ENCODE results near the gene EMILIN1. TPM values are rescaled to one million over a fixed set of nuclear protein-coding genes. Genes with fewer than 3 reads are reported as not detected.

The EMILIN1 gene
- total and polyA plus RNA-seq, 2 donors (not counting 1 experiment from before 2014, with no cell fraction given), result 0.24 to 0.52 TPM

GRCh38 chr2:27041752-27042151 is 36.7 kb upstream of the EMILIN1 start:
- ATAC-seq (ENCODE audit: low read depth) (peak; percentile 39), DNase-seq (no peak)
- peak overlapping the region in 3 of 5 experiments; percentile 10 to 51 (median 28) for H3K4me3 ChIP-seq (ENCODE audit: control extremely low read depth in 1 of 5, extremely low read depth in 1 of 5, insufficient read depth in 1 of 5, low read depth in 2 of 5, low read length in 4 of 5)
- no peak for TF ChIP-seq EZH2 (IDR thresholded peaks at IDR 0.05; ENCODE audit: borderline replicate concordance, insufficient read depth, low read depth, low read length, poor library complexity, severe bottlenecking)
- TF ChIP-seq, protein P1, sequence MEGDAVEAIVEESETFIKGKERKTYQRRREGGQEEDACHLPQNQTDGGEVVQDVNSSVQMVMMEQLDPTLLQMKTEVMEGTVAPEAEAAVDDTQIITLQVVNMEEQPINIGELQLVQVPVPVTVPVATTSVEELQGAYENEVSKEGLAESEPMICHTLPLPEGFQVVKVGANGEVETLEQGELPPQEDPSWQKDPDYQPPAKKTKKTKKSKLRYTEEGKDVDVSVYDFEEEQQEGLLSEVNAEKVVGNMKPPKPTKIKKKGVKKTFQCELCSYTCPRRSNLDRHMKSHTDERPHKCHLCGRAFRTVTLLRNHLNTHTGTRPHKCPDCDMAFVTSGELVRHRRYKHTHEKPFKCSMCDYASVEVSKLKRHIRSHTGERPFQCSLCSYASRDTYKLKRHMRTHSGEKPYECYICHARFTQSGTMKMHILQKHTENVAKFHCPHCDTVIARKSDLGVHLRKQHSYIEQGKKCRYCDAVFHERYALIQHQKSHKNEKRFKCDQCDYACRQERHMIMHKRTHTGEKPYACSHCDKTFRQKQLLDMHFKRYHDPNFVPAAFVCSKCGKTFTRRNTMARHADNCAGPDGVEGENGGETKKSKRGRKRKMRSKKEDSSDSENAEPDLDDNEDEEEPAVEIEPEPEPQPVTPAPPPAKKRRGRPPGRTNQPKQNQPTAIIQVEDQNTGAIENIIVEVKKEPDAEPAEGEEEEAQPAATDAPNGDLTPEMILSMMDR (IDR thresholded peaks at IDR 0.05), result no peak
- Mint-ChIP-seq H3K4me3 (peak overlapping the region; percentile 75), H3K4me1 (peaks cover 29% of the 10 kb centered on the region), H3K9me3 (ENCODE audit: insufficient read depth) (no peaks in the 10 kb centered on the region), H3K27ac (peak overlapping the region; percentile 97), H3K27me3 (no peaks in the 10 kb centered on the region)
- H3K27ac ChIP-seq (ENCODE audit: low read length in 2 of 2), result peak overlapping the region; percentile 83 to 92
- 12% methylated on average over 3 of the region's 5 CpGs for WGBS (ENCODE audit: insufficient coverage)
- no peaks in the 10 kb centered on the region for H3K79me2 ChIP-seq (ENCODE audit: control insufficient read depth, insufficient read depth, low read length)
- peaks cover 1 to 45% of the 10 kb centered on the region in 2 experiments for H3K36me3 ChIP-seq (replicated peaks in 1 of 2; ENCODE audit: control extremely low read depth in 1 of 2, control insufficient read depth in 1 of 2, extremely low read depth in 1 of 2, insufficient read depth in 2 of 2, low read length in 1 of 2)
- peaks cover 11% of the 10 kb centered on the region for H4K20me1 ChIP-seq (ENCODE audit: control insufficient read depth, insufficient read depth, low read length, poor library complexity, severe bottlenecking)
- H3K4me2 ChIP-seq (replicated peaks; ENCODE audit: low read depth, low read length, poor library complexity, severe bottlenecking), result peak overlapping the region; percentile 66
- no peak overlapping the region for H2AFZ ChIP-seq (ENCODE audit: insufficient read depth, low read depth, low read length, poor library complexity, severe bottlenecking)
- peak overlapping the region; percentile 16 for H3K9ac ChIP-seq (ENCODE audit: low read length)
- POLR2A ChIA-PET, result interaction anchor here (0.6 to 2.9 kb wide), 4 partner anchors 9 to 353 kb away, joined by 3 to 24 read pairs (median 3); partner anchors contain the start of gene AGBL5
- H3K4me1 ChIP-seq (ENCODE audit: control insufficient read depth in 2 of 2, insufficient read depth in 2 of 2, low read length in 2 of 2), result peaks cover 28 to 37% of the 10 kb centered on the region in 2 donors
- intact Hi-C loops (cut with micrococcal nuclease), result loop anchor here (1.0 kb wide), 2 partner anchors 9 kb away; partner anchors contain the start of gene TMEM214
- no peaks in the 10 kb centered on the region for H3K27me3 ChIP-seq (replicated peaks in 1 of 4; ENCODE audit: control extremely low read depth in 1 of 4, control insufficient read depth in 3 of 4, insufficient read depth in 4 of 4, low read length in 3 of 4)
- CTCF ChIA-PET, result interaction anchor here (1.0 to 1.7 kb wide), 3 partner anchors 9 to 40 kb away, joined by 3 to 10 read pairs (median 4); partner anchors contain the start of gene AGBL5
- H3K9me3 ChIP-seq (ENCODE audit: control extremely low read depth in 1 of 3, control insufficient read depth in 2 of 3, insufficient read depth in 1 of 3, low read length in 2 of 3), result no peaks in the 10 kb centered on the region

- Mint-ChIP-seq H3K4me1 (peaks cover 29% of the 10 kb centered on the region), H3K27me3 (no peaks in the 10 kb centered on the region), H3K27ac (peak overlapping the region; percentile 97), H3K9me3 (ENCODE audit: insufficient read depth) (no peaks in the 10 kb centered on the region), H3K4me3 (peak overlapping the region; percentile 75)
- Histone ChIP-seq H2AFZ (ENCODE audit: insufficient read depth, low read depth, low read length, poor library complexity, severe bottlenecking) (no peak overlapping the region), H3K27ac (ENCODE audit: low read length in 2 of 2) (peak overlapping the region; percentile 83 to 92), H3K4me2 (replicated peaks; ENCODE audit: low read depth, low read length, poor library complexity, severe bottlenecking) (peak overlapping the region; percentile 66), H3K9me3 (ENCODE audit: control extremely low read depth in 1 of 3, control insufficient read depth in 2 of 3, insufficient read depth in 1 of 3, low read length in 2 of 3) (no peaks in the 10 kb centered on the region), H3K4me3 (ENCODE audit: control extremely low read depth in 1 of 5, extremely low read depth in 1 of 5, insufficient read depth in 1 of 5, low read depth in 2 of 5, low read length in 4 of 5) (peak overlapping the region in 3 of 5 experiments; percentile 13 to 51 (median 41)), H3K27me3 (replicated peaks in 1 of 4; ENCODE audit: control extremely low read depth in 1 of 4, control insufficient read depth in 3 of 4, insufficient read depth in 4 of 4, low read length in 3 of 4) (no peaks in the 10 kb centered on the region), H3K79me2 (ENCODE audit: control insufficient read depth, insufficient read depth, low read length) (no peaks in the 10 kb centered on the region), H3K4me1 (ENCODE audit: control insufficient read depth in 2 of 2, insufficient read depth in 2 of 2, low read length in 2 of 2) (peaks cover 28 to 37% of the 10 kb centered on the region in 2 donors), H3K36me3 (replicated peaks in 1 of 2; ENCODE audit: control extremely low read depth in 1 of 2, control insufficient read depth in 1 of 2, extremely low read depth in 1 of 2, insufficient read depth in 2 of 2, low read length in 1 of 2) (peaks cover 0 to 41% of the 10 kb centered on the region in 2 experiments), H4K20me1 (ENCODE audit: control insufficient read depth, insufficient read depth, low read length, poor library complexity, severe bottlenecking) (peaks cover 7% of the 10 kb centered on the region), H3K9ac (ENCODE audit: low read length) (peak overlapping the region; percentile 39)
- ATAC-seq (ENCODE audit: low read depth) (peak; percentile 99), DNase-seq (peak; percentile 93)
- TF ChIP-seq, protein P1 (IDR thresholded peaks at IDR 0.05), result no peak
- WGBS (ENCODE audit: insufficient coverage), result 54% methylated on average over 4 of the region's 10 CpGs
- POLR2A ChIA-PET, result interaction anchor here (0.6 to 2.9 kb wide), 4 partner anchors 9 to 353 kb away, joined by 3 to 24 read pairs (median 3); partner anchors contain the start of gene AGBL5
- intact Hi-C loops (cut with micrococcal nuclease), result loop anchor here (1.0 kb wide), 2 partner anchors 8 to 10 kb away; partner anchors contain the start of gene TMEM214
- CTCF ChIA-PET, result interaction anchor here (1.7 kb wide), 1 partner anchor 9 kb away, joined by 10 read pairs; the partner anchor contains the start of gene AGBL5
Observed at GRCh38 chr2:27042159-27042661, 36.2 kb upstream of the EMILIN1 start.
